Measurements from ENCODE around the gene NCOA3. TPM values are rescaled to one million over a fixed set of nuclear protein-coding genes. Genes with fewer than 3 reads are reported as not detected.

The NCOA3 gene
- total and polyA plus RNA-seq, 10 of the 15 experiments (the other 5 are each of a cell fraction or from before 2014, with no cell fraction given) = 16.9 to 96.2 (median 73.6) TPM

DNA sequence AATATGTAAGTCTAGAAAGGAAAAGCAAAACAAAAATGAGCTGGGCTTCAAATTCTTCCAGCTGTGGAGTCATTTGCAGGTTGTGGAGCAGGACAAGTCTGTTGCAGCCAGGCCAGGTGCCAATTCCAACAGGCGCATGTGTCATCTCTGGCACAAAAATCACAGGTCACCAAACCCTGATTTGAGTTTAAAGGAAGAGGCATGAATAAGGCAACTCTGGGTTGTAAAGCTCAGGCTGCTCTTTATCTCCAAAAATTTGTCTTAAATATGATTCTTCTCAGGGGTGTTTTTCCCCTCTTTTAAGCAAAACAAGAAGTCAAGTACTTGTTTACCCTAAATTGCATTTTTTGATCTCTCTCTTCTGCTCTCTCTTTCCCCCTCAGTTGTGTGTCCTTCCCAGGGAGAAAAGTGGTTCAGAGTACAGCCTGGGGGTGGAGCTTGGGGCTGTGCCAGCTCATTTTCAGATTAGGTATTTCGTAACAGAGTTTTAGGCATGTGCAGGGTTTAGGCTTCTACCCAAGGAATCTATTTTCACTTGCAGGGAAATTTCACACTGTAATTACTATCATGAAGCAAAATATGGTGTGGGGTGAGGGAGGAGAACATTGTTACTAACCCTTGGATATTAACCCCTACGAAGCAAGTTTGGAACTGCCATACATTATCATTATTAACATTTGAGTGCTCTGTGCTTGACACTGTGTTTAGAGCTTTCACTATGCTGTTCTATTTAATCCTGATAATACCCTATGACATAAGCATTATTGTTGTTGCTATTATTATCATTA lies 8.3 kb upstream of the NCOA3 start (continued):
- TF ChIP-seq TBL1XR1 (IDR thresholded peaks at IDR 0.05; ENCODE audit: low read depth, low read length) (no peak), RAD21 (IDR thresholded peaks at IDR 0.05; ENCODE audit: insufficient read depth, low read depth, low read length) (no peak), POLR2AphosphoS5 (IDR thresholded peaks at IDR 0.05; ENCODE audit: low read length) (no peak), ETV6 (conservative IDR thresholded peaks at IDR 0.05 in 1 of 2, IDR thresholded peaks at IDR 0.05 in 1 of 2; ENCODE audit: borderline replicate concordance in 1 of 2, low read depth in 1 of 2) (peak in 1 of 2 experiments; percentile 88; a peak in 2 of 4 replicates), RBBP5 (conservative IDR thresholded peaks at IDR 0.05) (no peak), EGR1 (IDR thresholded peaks at IDR 0.05; ENCODE audit: borderline replicate concordance in 1 of 2, low read depth in 2 of 2, low read length in 2 of 2) (no peak), ZNF217 (IDR thresholded peaks at IDR 0.05) (no peak), ZNF207 (IDR thresholded peaks at IDR 0.05; ENCODE audit: borderline replicate concordance) (no peak), ZNF622 (IDR thresholded peaks at IDR 0.05) (no peak), MEF2A (IDR thresholded peaks at IDR 0.05; ENCODE audit: insufficient read depth, low read depth, low read length) (no peak), SREBF2 (IDR thresholded peaks at IDR 0.05; ENCODE audit: low read length) (no peak), USF1 (IDR thresholded peaks at IDR 0.05; ENCODE audit: borderline replicate concordance, extremely low read length, insufficient read depth, low read depth, low read length) (no peak), SUZ12 (IDR thresholded peaks at IDR 0.05; ENCODE audit: unreplicated experiment) (no peak), TAF1 (IDR thresholded peaks at IDR 0.05; ENCODE audit: borderline replicate concordance, low read depth, low read length) (0 out of 2 replicates have a peak, but pooled peaks have one; percentile 27), MTA2 (IDR thresholded peaks at IDR 0.05; ENCODE audit: low read depth) (no peak), YBX1 (IDR thresholded peaks at IDR 0.05) (no peak), MEF2B (IDR thresholded peaks at IDR 0.05; ENCODE audit: partially characterized antibody, poor library complexity, severe bottlenecking) (no peak), NFYA (IDR thresholded peaks at IDR 0.05; ENCODE audit: borderline replicate concordance, low read depth, low read length) (no peak), IKZF2 (IDR thresholded peaks at IDR 0.05) (peak in 1 of 2 experiments; percentile 46; a peak in 1 of 4 replicates), HCFC1 (IDR thresholded peaks at IDR 0.05; ENCODE audit: low read length) (no peak), ESRRA (IDR thresholded peaks at IDR 0.05; ENCODE audit: low read length) (no peak), SRF (IDR thresholded peaks at IDR 0.05; ENCODE audit: low read depth in 2 of 2, low read length in 2 of 2) (no peak), ATF7 (IDR thresholded peaks at IDR 0.05; ENCODE audit: low read depth) (peak; percentile 30; the same call in 1 of the 2 replicates), CEBPB (IDR thresholded peaks at IDR 0.05; ENCODE audit: borderline replicate concordance in 1 of 2, low read depth in 2 of 2, low read length in 2 of 2) (no peak), SIX5 (IDR thresholded peaks at IDR 0.05; ENCODE audit: low read depth, low read length, severe bottlenecking) (no peak)
- TF ChIP-seq, protein P1, sequence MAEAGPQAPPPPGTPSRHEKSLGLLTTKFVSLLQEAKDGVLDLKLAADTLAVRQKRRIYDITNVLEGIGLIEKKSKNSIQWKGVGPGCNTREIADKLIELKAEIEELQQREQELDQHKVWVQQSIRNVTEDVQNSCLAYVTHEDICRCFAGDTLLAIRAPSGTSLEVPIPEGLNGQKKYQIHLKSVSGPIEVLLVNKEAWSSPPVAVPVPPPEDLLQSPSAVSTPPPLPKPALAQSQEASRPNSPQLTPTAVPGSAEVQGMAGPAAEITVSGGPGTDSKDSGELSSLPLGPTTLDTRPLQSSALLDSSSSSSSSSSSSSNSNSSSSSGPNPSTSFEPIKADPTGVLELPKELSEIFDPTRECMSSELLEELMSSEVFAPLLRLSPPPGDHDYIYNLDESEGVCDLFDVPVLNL (IDR thresholded peaks at IDR 0.05; ENCODE audit: low read depth, low read length) = no peak
- TF ChIP-seq, protein P2, sequence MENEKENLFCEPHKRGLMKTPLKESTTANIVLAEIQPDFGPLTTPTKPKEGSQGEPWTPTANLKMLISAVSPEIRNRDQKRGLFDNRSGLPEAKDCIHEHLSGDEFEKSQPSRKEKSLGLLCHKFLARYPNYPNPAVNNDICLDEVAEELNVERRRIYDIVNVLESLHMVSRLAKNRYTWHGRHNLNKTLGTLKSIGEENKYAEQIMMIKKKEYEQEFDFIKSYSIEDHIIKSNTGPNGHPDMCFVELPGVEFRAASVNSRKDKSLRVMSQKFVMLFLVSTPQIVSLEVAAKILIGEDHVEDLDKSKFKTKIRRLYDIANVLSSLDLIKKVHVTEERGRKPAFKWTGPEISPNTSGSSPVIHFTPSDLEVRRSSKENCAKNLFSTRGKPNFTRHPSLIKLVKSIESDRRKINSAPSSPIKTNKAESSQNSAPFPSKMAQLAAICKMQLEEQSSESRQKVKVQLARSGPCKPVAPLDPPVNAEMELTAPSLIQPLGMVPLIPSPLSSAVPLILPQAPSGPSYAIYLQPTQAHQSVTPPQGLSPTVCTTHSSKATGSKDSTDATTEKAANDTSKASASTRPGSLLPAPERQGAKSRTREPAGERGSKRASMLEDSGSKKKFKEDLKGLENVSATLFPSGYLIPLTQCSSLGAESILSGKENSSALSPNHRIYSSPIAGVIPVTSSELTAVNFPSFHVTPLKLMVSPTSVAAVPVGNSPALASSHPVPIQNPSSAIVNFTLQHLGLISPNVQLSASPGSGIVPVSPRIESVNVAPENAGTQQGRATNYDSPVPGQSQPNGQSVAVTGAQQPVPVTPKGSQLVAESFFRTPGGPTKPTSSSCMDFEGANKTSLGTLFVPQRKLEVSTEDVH (IDR thresholded peaks at IDR 0.05; ENCODE audit: low read depth, partially characterized antibody) = no peak

All from GM12878 (cell line).